ENCODE measurements around the gene FITM1.

FITM1 gene

DNA sequence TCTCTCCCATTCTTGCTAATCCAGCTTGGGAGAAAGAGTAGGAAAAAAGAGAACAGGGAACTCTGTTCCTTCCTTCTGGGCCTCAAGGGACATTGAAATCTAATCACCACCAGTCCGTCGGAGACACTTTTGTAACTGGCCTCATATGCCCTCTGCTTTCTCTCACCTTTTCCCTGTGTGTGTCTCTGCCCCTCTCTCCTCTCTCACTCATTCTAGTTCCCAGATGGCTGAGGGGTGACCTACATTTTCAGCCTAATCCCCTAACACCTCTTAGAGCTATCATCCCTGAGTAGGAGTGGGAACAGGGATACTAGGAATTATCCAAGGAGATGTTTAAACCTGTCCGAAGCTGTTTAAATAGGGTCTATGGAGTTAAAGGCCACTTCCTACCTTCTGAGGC lies 45.2 kb upstream of the FITM1 start:
- no peak for DNase-seq (ENCODE audit: extremely low read depth, low read depth)
- H3K4me3 ChIP-seq (replicated peaks; ENCODE audit: low read depth, low read length) = no peak overlapping the region
- TF ChIP-seq, protein P1, sequence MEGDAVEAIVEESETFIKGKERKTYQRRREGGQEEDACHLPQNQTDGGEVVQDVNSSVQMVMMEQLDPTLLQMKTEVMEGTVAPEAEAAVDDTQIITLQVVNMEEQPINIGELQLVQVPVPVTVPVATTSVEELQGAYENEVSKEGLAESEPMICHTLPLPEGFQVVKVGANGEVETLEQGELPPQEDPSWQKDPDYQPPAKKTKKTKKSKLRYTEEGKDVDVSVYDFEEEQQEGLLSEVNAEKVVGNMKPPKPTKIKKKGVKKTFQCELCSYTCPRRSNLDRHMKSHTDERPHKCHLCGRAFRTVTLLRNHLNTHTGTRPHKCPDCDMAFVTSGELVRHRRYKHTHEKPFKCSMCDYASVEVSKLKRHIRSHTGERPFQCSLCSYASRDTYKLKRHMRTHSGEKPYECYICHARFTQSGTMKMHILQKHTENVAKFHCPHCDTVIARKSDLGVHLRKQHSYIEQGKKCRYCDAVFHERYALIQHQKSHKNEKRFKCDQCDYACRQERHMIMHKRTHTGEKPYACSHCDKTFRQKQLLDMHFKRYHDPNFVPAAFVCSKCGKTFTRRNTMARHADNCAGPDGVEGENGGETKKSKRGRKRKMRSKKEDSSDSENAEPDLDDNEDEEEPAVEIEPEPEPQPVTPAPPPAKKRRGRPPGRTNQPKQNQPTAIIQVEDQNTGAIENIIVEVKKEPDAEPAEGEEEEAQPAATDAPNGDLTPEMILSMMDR (IDR thresholded peaks at IDR 0.05; ENCODE audit: low read depth, low read length, missing control alignments) = no peak

DNA sequence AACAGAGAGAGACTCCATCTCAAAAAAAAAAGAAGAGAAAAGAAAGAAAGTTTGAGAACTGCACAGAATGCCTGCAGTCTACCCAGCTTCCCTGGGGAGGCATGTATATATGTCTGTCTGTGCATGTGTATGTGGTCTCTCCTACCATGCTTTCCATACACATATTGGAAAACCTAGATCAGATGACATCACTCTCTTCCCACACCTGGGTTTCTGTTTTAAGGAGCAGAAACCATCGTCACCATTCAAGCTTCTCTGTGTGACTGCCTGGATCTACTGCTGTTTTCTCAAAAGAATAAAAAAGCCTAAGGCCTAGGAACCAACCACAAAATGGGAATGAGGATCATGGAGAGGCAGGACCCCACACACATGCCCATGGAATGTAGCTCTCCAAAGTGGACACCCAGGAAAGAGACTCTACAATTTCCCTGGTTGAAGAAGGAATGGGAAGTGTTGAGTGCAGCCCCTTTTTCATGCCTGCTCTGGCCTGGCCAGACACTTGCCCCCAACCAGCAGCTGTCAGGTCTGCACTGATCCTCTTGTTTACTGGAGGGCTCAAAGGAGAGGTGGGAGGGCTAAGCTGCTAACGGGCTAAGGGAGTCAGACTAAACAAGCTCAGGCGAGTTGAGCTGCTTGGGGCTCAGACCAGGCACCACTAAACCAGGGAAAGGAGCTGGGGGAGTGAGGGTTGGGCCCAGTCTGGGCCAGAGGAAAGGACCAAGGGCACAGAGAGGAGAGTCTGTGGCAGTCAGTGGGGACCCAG lies 44.1 kb upstream of the FITM1 start:
- DNase-seq (ENCODE audit: extremely low read depth, low read depth) = no peak
- H3K4me3 ChIP-seq (replicated peaks; ENCODE audit: low read depth, low read length) = no peak overlapping the region
- TF ChIP-seq, protein P1 (IDR thresholded peaks at IDR 0.05; ENCODE audit: low read depth, low read length, missing control alignments) = no peak

DNA sequence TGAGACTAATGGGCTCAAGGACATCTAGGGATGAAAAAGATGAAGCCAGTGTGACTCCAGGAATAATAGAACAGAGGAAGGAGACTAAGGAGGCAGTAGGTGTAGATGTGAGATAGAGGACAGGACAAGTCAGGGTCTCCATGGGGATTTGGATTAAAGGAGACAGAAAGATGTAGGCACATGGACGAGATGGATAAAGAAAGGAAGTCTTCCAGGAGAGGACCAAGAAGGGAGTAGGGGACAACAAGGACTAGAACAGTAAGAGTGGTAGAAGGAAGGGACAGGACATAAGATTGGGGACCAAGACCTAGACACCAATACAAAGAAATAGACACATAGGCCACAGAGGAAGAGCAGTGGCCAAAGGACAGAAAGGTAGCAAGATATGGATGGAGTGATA lies 43.5 kb upstream of the FITM1 start:
- no peak overlapping the region for H3K4me3 ChIP-seq (replicated peaks; ENCODE audit: low read depth, low read length)
- no peak for DNase-seq (ENCODE audit: extremely low read depth, low read depth)

DNA sequence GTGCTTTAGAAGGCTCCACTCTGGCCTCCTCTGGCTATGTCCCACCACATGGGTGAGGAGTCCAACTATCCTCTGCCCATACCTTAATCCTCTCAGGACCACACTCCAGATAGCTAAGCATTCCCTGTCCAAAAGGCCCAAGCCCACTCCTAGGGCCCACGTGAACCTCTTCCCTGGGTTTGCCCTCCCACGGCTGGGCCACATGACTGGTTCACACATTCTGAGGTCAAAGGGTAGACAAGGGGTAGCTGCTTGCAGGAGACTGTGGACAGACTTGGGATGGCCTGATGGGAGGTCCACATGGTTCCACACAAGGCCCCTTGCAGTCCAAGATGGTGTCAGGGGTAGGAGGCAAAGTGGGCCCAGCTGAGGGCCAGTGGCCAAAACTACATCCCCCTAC lies 42.4 kb upstream of the FITM1 start:
- DNase-seq (ENCODE audit: extremely low read depth, low read depth) = no peak
- no peak overlapping the region for H3K4me3 ChIP-seq (replicated peaks; ENCODE audit: low read depth, low read length)
- TF ChIP-seq, protein P1 (IDR thresholded peaks at IDR 0.05; ENCODE audit: low read depth, low read length, missing control alignments) = no peak

More for the DNA sequence above, 43.5 kb upstream of the FITM1 start:
- TF ChIP-seq, protein P1 (IDR thresholded peaks at IDR 0.05; ENCODE audit: low read depth, low read length, missing control alignments) = no peak

- TF ChIP-seq, protein P1 (IDR thresholded peaks at IDR 0.05; ENCODE audit: low read depth, low read length, missing control alignments) = no peak
- no peak overlapping the region for H3K4me3 ChIP-seq (replicated peaks; ENCODE audit: low read depth, low read length)
These were observed 40.6 kb upstream of the FITM1 start for GRCh38 chr14:24089890-24090289.

GRCh38 chr14:24092110-24092504 lies 38.4 kb upstream of the FITM1 start:
- no peak overlapping the region for H3K4me3 ChIP-seq (replicated peaks; ENCODE audit: low read depth, low read length)
- TF ChIP-seq, protein P1 (IDR thresholded peaks at IDR 0.05; ENCODE audit: low read depth, low read length, missing control alignments) = no peak
- DNase-seq (ENCODE audit: extremely low read depth, low read depth) = no peak

More at GRCh38 chr14:24089890-24090289, 40.6 kb upstream of the FITM1 start:
- DNase-seq (ENCODE audit: extremely low read depth, low read depth) = no peak

Data from HFF-Myc (cell line).